Brain pericyte (primary cell): Measurements from ENCODE around the gene NSG1.

Experiments
- DNase-seq: peaks from one replicate; pipeline ENCODE4 v3.0.0-alpha.2; 2012; ENCODE audit warnings: low read depth, low spot score

The NSG1 gene

DNA sequence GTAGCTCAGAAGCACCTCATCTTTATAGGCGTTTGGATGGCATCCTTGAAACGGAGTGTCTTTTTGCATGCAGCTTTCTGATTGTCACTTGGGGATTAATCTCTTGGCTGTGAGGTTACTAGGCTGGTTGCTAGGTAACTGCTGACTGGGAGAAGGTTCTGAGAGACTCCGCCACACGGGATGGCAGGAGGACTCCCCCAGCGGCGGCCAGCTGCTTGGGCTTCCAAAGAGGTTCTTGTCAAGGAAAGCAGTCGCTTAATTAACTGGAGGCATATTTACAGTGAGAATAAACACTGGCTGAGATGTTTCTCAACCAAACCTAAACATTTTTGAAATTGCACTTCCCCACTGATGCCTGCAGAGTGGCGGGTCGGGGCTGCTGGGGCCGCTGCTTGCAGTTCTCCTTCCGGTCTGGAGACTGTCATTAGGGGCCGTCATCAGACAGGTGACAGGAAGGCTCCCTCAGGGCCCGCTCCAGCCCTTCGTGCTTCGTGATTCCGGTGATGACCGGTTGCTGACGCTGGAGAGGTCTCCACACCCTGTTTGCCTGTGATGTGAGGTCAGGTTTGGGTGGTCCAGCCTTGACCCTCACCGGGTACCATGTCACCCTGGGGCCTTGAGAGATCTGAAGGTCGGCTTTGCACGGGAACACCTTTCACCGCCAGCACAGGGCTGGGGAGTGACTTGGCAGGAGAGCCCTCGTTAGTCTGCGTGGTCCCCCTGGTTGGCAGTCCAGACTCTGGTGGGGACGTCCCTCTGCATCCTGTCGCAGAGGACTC lies 9.1 kb downstream of the NSG1 start:
- DNase-seq, result no peak

DNA sequence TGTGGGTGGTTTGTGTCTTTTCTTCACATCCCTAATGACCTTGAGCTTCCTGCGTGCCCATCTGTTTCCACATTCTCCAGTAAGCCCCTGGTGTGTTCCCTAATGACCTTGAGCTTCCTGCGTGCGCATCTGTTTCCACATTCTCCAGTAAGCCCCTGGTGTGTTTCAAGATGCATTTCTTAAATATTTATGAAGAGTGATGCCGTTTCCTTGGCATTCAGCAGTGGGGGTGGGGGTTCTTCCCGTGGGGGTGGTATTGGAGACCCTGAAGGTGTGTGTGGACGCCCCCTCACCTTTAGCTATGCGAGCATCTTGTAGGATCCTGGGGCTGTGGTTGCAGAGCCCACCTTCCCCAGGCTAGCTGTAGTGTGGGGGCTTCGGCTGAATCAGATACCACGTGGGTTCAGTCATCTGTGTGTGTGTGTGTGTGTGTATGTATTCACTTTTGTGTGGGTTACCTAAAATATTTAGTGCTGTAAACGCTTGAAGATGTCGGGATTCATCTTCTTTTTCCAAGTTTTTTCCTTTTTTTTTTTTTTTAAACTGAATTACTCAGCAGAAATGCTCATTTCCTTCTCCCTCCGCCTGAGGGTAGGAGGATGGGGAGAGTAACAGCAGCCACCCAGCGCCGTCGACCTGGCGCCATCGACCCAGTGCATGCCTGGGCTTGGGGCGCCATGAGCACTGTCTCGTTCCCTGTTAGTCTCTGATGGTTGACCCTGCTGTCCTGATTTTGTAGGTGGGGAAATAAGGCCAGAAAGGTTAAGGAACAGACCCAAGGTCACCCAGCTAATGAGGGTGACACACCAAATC lies 9.9 kb downstream of the NSG1 start:
- no peak for DNase-seq

- DNase-seq, result no peak
Observed at GRCh38 chr4:4397441-4397819, 10.5 kb downstream of the NSG1 start.

DNA sequence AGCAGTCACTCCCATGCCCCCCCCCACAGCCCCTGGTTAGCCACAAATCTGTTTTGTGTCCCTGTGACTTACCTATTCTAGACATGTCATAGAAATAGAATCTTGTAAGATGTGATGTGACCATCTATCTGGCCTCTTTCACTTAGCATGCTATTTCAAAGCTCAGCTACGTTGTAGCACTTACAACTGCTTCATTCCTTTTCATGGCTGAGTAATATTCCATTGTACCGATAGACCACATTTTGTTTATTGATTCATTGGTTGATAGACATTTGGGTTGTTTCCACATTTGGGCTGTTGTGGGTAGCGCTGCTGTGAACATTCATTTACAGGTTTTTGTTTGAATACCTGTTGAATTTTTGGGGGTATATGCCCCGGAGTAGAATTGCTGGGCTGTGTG lies 11.5 kb downstream of the NSG1 start:
- DNase-seq, result no peak

DNA sequence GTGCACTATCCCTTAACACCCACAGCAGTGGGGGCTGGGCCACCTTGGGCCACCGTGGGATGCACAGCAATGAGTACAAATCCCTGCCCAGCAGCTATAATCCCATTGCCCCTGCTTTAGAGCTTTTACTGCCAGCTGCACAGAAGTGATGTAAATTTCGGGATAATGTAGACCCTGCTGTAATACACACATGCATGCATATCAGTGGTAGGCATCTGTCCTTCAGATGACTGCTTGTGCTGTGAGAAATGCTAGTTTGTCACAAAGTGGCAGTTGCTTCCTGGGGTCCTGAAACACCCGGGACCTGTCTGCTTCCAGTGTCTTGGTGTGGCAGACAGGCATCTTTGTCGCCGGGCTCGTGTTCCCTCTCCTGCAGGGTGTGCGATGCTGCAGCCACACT lies 14.1 kb downstream of the NSG1 start:
- DNase-seq, result no peak

DNA sequence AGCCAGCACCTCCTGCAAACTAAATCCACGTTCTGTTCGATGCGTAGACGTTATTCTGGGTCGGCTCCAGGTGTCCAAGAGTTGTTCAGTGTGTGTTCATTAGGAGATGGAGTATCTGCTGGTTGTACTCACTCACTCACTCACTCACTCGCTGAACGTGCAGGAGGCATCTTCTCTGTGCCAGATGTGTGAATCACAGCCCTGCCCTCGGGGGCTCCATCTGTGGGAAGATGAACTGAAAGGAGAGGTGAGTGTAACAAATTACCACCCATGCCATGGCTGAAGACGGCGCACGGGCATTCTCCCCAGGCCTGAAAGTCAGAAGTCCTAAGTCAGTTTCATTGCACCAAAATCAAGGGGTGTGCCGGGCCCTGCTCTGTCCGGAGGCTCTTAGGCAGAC lies 16.1 kb downstream of the NSG1 start:
- no peak for DNase-seq

GRCh38 chr4:4405358-4405962 lies 18.6 kb downstream of the NSG1 start:
- DNase-seq, result no peak

DNA sequence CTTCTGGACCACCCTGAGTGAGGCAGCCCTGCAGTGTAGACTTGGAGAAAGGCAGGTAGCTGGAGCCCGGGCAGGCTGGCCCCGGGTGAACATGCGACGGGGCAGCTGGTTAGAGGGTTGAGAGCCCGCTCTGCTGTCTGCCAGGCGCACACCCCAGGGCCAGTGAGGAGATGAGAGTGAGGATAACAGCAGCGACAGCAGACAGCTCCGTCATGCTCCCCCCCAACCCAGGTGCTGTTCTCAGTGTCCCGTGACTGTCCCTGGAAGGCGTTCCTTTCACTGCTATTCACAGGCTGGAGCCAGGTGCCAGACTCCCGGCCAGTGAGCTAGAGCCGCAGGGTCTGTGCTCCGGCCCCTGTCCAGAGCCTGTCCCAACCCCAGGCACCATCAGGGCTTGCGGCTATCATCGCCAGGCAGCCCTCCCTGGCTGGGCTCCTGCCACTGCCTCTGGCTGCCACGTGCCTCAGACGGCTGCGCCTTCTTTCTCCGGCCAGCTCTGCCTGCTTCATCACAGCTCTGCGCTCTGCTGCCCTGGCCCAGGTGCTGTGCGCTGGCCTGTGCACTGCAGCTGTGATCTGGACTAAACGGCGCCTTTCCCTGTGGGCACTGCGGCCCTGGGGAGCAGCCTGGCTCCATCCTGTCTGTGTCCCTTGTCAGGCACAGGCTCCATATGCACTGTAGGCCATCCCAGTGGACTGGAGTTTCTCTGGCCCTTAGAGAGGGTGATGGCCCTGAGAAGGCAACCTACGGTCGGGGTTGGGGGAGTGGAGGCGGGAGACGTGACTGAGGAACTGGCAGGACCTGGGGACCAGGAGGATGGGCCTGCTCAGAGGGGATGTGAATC lies 19.8 kb downstream of the NSG1 start:
- no peak for DNase-seq

DNA sequence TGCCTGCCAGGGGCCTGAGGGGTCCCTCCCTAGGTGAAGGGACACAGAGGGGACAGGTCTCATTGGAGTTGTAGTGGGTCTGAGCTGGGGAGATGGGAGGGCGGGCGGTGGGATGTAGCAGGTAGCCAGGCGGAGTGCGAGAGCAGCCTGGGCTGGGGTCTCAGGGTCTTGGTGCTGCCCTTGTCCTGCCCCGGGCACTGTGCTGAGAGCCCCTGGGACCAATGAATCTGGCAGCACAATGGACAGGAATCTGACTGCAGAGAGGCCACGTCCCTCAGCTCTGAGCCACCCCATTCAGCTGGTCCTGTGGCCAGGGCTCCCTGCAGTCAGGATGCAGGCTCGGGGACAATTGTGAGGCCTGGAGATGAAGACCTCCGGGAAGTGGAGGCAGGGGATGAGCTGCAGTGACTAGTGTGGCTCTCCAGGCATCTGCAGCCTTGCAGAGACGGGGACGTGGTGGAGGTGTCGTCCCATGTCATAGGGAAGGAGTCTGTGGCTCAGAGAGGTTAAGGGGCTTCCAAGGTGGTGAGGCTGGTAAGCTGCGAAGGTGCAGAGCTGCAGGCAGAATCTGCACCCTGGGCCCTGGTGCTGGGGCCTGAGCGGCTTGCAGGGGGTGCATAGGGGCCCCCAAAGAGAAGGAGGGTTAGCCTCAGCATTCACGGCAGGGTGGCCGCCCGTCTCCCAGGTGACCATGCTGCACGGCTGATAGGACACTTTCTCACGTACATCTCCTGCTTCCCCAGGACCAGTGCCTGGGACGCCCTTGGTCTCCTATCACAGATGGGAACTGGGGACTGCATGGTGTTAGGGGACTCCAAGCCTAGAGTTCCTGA lies 20.6 kb downstream of the NSG1 start:
- no peak for DNase-seq

- DNase-seq, result no peak
Observed at GRCh38 chr4:4408132-4408523, 21.2 kb downstream of the NSG1 start.

DNA sequence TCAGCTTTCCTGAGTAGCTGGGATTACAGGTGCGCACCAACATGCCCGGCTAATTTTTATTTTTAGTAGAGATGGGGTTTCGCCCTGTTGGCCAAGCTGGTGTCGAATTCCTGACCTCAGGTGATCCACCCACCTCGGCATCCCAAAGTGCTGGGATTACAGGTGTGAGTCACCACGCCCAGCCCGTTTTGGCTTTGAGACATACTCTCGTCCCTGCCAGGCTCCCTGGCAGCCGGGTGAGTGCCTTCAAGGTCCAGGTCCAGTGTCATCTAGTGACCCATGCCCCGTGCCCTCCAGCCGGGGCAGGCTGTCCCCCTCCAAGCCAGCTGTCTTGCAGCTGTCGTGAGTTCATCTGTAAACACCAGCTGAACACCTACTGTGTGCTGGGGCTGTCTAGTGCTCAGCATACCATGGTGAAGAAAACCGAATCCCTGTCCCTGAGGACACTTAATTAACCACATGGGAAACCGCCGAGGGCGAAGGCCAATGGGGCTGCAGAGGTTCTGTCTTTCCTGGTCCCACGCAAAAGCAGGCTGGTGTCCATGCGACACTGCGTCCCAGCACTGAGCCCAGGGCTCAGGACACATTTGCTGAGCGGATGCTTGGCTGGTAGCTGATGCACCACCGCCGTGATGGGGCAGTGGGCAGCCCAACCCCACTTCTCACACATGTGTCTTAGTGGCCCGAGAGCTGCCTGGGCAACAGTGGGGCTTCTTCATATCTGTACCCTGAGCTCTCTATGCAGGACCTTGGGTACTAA lies 21.9 kb downstream of the NSG1 start:
- DNase-seq, result no peak

- DNase-seq, result no peak
Observed at GRCh38 chr4:4409416-4410115, 22.7 kb downstream of the NSG1 start.

DNA sequence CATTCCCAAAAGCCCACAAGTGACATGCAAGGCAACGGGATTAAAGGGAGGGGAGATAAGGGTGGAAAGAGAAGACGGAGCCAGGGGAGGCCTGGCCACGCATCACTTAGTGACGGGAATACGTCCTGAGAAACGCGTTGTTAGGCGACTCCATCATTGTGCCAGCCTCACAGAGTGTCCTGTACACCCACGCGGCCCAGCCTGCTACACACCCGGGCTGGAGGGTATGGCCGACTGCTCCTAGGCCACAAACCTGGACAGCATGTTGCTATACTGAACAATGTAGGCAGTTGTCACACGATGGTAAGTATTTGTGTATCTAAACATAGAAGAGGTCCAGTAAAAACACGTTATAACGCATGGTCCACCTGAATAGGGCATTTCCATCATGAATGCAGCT lies 23.4 kb downstream of the NSG1 start:
- no peak for DNase-seq

DNA sequence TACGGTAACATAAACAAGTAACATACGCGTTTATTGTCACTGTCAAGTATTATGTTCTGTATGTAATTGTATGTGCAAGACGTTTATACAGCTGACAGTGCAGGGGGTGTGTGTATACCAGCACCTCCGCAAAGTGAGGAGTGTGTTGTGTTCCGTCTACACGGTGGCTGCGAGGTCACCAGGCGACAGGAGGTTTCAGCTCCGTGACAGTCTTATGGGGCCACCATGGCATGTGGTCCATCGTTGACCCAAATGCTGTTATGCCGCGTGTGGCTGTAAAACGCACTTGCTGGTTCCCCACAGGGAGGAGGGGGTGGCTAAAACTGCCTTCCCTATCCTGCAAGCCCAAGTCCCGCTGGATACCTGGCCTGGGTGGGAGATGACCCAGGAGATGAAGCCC lies 25.0 kb downstream of the NSG1 start:
- DNase-seq, result no peak

GRCh38 chr4:4412641-4413372 lies 25.9 kb downstream of the NSG1 start:
- no peak for DNase-seq

- no peak for DNase-seq
Observed at GRCh38 chr4:4413373-4413725, 26.4 kb downstream of the NSG1 start.

- no peak for DNase-seq
Observed at GRCh38 chr4:4413806-4414205, 26.9 kb downstream of the NSG1 start.

- DNase-seq, result no peak
Observed at GRCh38 chr4:4415107-4415805, 28.4 kb downstream of the NSG1 start.
